ENCODE measurements around the gene DNAJC18.

- TF ChIP-seq CTCF (IDR thresholded peaks at IDR 0.05) (no peak), POLR2AphosphoS5 (IDR thresholded peaks at IDR 0.05) (no peak), POLR2A (IDR thresholded peaks at IDR 0.05) (no peak), EP300 (IDR thresholded peaks at IDR 0.05) (no peak)
Observed at GRCh38 chr5:139410121-139410992, 29.0 kb downstream of the DNAJC18 start.
